ENCODE measurements around the gene UQCR10.

DNA sequence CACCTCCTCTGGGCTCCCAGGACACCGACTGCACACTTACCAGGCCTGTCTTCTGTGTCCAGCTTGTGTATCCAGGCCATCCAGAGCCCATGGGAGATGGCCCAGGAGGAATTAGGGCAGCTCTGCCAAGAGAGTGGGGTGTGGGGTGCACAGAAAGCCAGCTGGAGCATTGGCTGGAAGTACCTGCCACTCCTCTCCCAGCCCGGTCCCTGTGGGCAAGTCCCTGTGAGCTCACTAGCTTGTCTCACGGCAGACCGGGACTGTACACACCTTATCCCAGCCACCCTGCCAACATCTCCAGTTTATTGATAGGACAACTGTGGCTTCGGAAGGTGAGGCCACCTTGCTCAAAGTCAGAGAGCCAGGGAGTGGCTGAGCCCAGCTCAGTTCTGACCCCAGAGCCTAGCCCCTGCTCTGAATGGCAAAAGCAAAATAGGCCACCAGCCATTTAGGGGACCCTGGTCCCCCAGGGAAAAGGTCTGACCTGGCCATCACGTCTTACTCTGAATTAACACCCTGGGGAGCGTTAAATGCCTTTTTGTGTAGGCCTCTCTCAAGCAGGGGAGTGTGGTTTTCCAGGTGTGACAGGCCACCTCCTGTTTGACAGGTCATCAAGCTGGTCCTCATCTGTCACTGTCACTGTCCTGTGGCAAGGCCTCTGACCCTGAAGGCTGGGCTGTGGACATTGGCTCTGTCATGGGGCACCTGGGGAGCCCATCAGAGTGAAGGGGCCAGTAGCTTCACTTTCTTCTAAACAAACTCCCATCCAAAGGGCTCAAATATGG is 15.1 kb downstream of the UQCR10 start:
- TF ChIP-seq, protein P1, sequence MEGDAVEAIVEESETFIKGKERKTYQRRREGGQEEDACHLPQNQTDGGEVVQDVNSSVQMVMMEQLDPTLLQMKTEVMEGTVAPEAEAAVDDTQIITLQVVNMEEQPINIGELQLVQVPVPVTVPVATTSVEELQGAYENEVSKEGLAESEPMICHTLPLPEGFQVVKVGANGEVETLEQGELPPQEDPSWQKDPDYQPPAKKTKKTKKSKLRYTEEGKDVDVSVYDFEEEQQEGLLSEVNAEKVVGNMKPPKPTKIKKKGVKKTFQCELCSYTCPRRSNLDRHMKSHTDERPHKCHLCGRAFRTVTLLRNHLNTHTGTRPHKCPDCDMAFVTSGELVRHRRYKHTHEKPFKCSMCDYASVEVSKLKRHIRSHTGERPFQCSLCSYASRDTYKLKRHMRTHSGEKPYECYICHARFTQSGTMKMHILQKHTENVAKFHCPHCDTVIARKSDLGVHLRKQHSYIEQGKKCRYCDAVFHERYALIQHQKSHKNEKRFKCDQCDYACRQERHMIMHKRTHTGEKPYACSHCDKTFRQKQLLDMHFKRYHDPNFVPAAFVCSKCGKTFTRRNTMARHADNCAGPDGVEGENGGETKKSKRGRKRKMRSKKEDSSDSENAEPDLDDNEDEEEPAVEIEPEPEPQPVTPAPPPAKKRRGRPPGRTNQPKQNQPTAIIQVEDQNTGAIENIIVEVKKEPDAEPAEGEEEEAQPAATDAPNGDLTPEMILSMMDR (IDR thresholded peaks at IDR 0.05) = no peak
- TF ChIP-seq POLR2A (IDR thresholded peaks at IDR 0.05) (no peak), POLR2AphosphoS5 (IDR thresholded peaks at IDR 0.05) (no peak)

Measured in transverse colon (tissue), 4 donors.